SU-DHL-6 (cell line): ENCODE data around the gene PASK.

Experiments used
- H2AFZ ChIP-seq: fragments of 200-600 bp; sonication (generic); 2 replicates; pipeline ENCODE4 v1.6.1; 2014; ENCODE audit warnings: low read depth, mild to moderate bottlenecking, moderate library complexity, mixed read lengths, antibody characterized with exemption, low read length; ENCODE audit not compliant: severe bottlenecking
- H3F3A ChIP-seq: fragments of 200-600 bp; shearing (Covaris generic); 2 replicates; pipeline ENCODE4 v1.6.0; 2016; ENCODE audit warnings: antibody characterized with exemption, mild to moderate bottlenecking; ENCODE audit not compliant: insufficient read depth
- H3K27ac ChIP-seq: fragments of 200-600 bp; sonication (generic); 2 replicates; pipeline ENCODE4 v1.5.1; 2016; ENCODE audit warnings: low read depth, mild to moderate bottlenecking, low read length, moderate library complexity, mixed read lengths
- H3K27me3 ChIP-seq: fragments of 200-600 bp; sonication (generic), shearing (Covaris generic); 2 replicates; pipeline ENCODE4 v1.6.0; 2014; ENCODE audit warnings: mild to moderate bottlenecking, low read length
- H3K36me3 ChIP-seq: fragments of 200-600 bp; sonication (generic); 2 replicates; pipeline ENCODE4 v1.6.1; 2014; ENCODE audit warnings: mild to moderate bottlenecking, low read length, mixed read lengths
- H3K4me2 ChIP-seq: fragments of 300-600, 200-600 bp; shearing (Covaris generic), sonication (generic); 2 replicates; pipeline ENCODE4 v1.6.0; 2014; ENCODE audit warnings: low read length, low read depth, mild to moderate bottlenecking; ENCODE audit not compliant: poor library complexity, severe bottlenecking
- H3K4me3 ChIP-seq: fragments of 200-600 bp; sonication (generic); 2 replicates; pipeline ENCODE4 v1.5.1; 2014; ENCODE audit warnings: antibody characterized with exemption, low read length, mild to moderate bottlenecking, mixed read lengths; ENCODE audit not compliant: insufficient read depth, poor library complexity, severe bottlenecking
- H3K79me2 ChIP-seq: fragments of 200-600 bp; sonication (generic); 2 replicates; pipeline ENCODE4 v1.6.1; 2014; ENCODE audit warnings: mild to moderate bottlenecking, low read length, moderate library complexity; ENCODE audit not compliant: insufficient read depth
- H3K9ac ChIP-seq: fragments of 200-600 bp; sonication (generic); 2 replicates; pipeline ENCODE4 v1.7.0; 2014; ENCODE audit warnings: mild to moderate bottlenecking, low read length
- H3K9me2 ChIP-seq: fragments of 200-600 bp; sonication (generic); replicated peaks from 2 replicates; pipeline ENCODE4 v1.6.1; 2014; ENCODE audit warnings: low read length; ENCODE audit not compliant: insufficient read depth
- H3K9me3 ChIP-seq: fragments of 200-600 bp; sonication (generic); 2 replicates; pipeline ENCODE4 v1.6.1; 2014; ENCODE audit warnings: low read length, mixed read lengths; ENCODE audit not compliant: insufficient read depth
- H4K20me1 ChIP-seq: fragments of 200-600 bp; sonication (generic); 2 replicates; pipeline ENCODE4 v1.6.1; 2014; ENCODE audit warnings: low read depth, mild to moderate bottlenecking, antibody characterized with exemption, low read length, moderate library complexity, mixed read lengths
- CTCF ChIP-seq: fragments of 200-600 bp; sonication (generic); IDR thresholded peaks from one replicate; pipeline ENCODE4 v1.5.1; 2017; ENCODE audit warnings: antibody characterized with exemption, mild to moderate bottlenecking, low read length, moderate library complexity; ENCODE audit not compliant: insufficient read depth, poor library complexity, severe bottlenecking
- EZH2phosphoT487 ChIP-seq: fragments of 200-600 bp; sonication (generic), shearing (Covaris generic); conservative IDR thresholded peaks from 2 replicates; pipeline ENCODE4 v1.6.1; 2018; ENCODE audit warnings: mild to moderate bottlenecking, antibody characterized with exemption, low read length, moderate library complexity, mixed read lengths

Gene PASK

DNA sequence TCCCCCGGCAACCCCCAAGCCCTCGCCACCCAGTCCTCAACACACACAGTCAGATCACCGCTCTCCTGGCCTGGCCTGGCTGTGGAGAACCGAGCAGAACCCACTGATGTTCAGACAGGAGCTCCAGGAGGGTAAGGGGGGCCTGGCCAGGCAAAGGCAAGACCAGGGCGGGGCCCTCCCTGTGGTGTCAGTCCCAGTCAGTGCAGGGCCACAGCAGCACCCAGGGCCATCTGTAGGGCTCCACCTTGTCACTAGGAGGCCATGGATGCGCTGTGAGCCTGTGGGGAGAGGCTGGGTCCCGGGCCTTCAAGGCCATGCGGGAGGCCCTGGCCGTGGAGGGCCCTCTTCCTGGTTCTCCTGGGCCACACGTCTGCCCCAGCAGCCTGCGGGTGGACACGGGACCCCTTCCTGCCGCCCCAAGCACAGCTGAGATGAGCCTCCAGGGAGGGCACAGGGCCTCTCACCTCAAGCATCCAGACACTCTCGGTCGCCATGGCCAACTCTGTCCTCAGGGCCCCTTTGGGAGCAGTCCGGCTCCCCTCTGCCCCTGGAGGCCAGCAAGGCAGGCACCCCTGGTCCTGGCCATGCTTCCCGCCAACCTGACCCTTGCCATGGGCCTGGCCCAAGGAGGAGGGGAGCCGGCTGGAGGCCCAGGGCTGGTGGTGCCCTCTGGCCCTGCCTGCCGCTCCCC lies 41.2 kb upstream of the PASK start:
- no peak overlapping the region for H3K4me3 ChIP-seq
- no peak overlapping the region for H3K4me2 ChIP-seq
- no peak overlapping the region for H2AFZ ChIP-seq
- no peaks in the 10 kb centered on the region for H3K9me3 ChIP-seq
- H3K27ac ChIP-seq = no peak overlapping the region
- H3K27me3 ChIP-seq = no peaks in the 10 kb centered on the region
- no peak for TF ChIP-seq EZH2phosphoT487
- no peak for TF ChIP-seq CTCF
- H4K20me1 ChIP-seq = no peaks in the 10 kb centered on the region
- no peaks in the 10 kb centered on the region for H3K36me3 ChIP-seq
- no peaks in the 10 kb centered on the region for H3F3A ChIP-seq
- H3K79me2 ChIP-seq = no peaks in the 10 kb centered on the region
- H3K9ac ChIP-seq = no peak overlapping the region
- no peaks in the 10 kb centered on the region for H3K9me2 ChIP-seq

DNA sequence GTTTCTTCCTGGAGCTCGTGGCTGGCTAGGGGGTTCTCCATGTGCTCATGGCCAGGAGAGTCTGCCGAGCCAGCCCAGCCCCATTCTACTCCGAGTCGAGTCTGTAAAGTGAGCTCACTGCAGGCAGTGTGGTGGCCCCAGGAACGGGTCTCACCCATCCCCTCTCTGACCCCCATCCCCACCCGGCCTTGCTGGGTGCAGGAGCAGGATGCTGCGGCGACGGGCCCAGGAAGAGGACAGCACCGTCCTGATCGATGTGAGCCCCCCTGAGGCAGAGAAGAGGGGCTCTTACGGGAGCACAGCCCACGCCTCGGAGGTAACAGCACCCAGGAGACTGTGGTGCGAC lies 40.6 kb upstream of the PASK start:
- Histone ChIP-seq H3K27ac (no peak overlapping the region), H3K4me2 (no peak overlapping the region), H3K9me3 (no peaks in the 10 kb centered on the region), H3K9ac (no peak overlapping the region), H3K79me2 (no peaks in the 10 kb centered on the region), H2AFZ (no peak overlapping the region), H3K27me3 (no peaks in the 10 kb centered on the region), H3F3A (no peaks in the 10 kb centered on the region), H4K20me1 (no peaks in the 10 kb centered on the region), H3K4me3 (no peak overlapping the region), H3K36me3 (no peaks in the 10 kb centered on the region), H3K9me2 (no peaks in the 10 kb centered on the region)
- TF ChIP-seq EZH2phosphoT487 = no peak
- no peak for TF ChIP-seq CTCF

DNA sequence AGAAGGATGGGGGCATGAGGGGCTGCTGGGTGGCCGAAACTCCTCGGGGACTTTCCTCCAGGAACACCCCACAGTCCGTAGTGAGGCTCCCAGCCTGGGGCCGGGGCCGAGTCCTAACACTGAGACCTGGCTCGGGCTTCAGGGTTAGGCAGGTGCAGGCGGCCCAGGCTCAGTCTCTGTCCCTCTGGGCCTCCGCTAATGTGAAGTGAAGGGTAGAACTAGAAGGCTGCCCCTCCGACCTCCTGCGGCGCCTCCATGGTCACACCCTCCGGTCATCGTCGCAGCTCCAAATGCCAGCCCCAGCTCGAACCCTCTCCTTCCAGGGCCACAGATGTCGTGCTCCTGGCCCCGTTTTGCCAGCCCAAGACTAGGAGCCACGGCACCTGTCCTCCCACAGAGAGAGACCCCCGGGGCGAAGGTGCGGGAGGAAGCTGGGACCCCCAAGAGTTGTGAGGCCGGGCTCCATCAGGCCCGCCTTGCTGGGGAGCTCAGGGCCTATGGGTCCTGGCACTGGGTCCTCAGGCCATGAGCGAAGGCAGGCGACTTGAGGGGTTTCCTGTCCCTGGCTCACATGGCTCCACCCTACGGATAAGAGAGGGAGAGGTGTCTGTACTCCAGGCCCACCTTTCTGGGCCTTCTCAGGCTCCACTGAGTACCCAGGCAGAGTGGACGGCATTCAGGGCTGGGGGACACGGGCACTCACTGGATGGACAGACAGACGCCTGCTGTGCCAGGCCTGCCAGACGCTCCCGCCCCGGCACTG lies 40.0 kb upstream of the PASK start:
- H3K9ac ChIP-seq = no peak overlapping the region
- no peaks in the 10 kb centered on the region for H3K79me2 ChIP-seq
- no peaks in the 10 kb centered on the region for H4K20me1 ChIP-seq
- no peak overlapping the region for H3K4me3 ChIP-seq
- H3K9me3 ChIP-seq = no peaks in the 10 kb centered on the region
- H3F3A ChIP-seq = no peaks in the 10 kb centered on the region
- no peak overlapping the region for H3K27ac ChIP-seq
- TF ChIP-seq CTCF (no peak), EZH2phosphoT487 (no peak)
- no peak overlapping the region for H3K4me2 ChIP-seq
- no peak overlapping the region for H2AFZ ChIP-seq
- no peaks in the 10 kb centered on the region for H3K36me3 ChIP-seq
- no peaks in the 10 kb centered on the region for H3K9me2 ChIP-seq
- H3K27me3 ChIP-seq = no peaks in the 10 kb centered on the region
